Fibroblast of skin of right biceps (primary cell): ENCODE results near the gene MED13L.
A peak's percentile ranks its signal among the peaks of the same experiment; 100 is the strongest.

ENCODE experiments used
- DNase-seq: peaks from one replicate; pipeline ENCODE4 v3.0.0-alpha.2; 2013

Gene MED13L

DNA sequence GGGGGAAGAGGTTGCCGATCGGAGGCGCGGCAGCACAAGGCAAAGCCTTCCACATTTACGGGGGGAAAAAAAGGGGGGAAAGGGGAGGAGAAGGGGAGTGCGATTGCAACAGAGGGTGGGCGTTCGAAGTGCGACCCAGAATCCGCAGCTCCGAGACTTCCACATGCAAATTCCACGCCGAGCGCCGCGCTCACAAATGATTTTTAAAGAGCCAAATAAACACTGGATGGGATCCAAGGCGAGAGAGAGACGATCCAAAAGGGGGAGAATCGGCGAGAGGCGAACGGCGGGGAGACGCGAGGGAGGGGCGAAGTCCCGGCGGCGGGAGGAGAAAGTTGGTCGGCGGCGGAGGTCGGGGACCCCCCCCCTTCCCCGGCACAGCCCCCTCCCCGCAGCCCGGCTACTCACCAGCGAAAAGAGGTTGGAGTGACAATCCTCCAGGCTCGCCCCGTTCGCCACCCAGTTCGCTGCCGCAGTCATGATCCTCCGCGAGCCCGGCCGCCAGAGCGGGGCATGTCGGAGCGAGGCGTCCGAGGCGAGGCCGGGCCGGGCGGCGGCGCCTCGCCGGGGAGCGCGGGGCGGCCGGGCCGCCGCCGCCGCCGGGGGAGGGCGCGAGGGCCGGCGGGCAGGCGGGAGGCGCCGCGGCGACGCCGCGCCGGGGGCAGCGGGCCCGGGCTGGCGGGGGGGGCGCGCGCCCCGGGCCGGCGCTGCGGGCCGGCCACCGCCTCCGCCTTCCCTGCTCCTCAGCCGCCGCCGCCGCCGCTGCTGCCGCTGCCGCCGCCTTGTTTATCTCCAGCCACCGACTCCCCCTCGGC is 634 bp downstream of the MED13L start:
- peak; percentile 79 for DNase-seq

- DNase-seq: no peak
Observed at GRCh38 chr12:116274551-116275375, 2.7 kb downstream of the MED13L start.

GRCh38 chr12:116273813-116274550 is 3.5 kb downstream of the MED13L start:
- no peak for DNase-seq

GRCh38 chr12:116267948-116268347 is 9.5 kb downstream of the MED13L start:
- DNase-seq: no peak

DNA sequence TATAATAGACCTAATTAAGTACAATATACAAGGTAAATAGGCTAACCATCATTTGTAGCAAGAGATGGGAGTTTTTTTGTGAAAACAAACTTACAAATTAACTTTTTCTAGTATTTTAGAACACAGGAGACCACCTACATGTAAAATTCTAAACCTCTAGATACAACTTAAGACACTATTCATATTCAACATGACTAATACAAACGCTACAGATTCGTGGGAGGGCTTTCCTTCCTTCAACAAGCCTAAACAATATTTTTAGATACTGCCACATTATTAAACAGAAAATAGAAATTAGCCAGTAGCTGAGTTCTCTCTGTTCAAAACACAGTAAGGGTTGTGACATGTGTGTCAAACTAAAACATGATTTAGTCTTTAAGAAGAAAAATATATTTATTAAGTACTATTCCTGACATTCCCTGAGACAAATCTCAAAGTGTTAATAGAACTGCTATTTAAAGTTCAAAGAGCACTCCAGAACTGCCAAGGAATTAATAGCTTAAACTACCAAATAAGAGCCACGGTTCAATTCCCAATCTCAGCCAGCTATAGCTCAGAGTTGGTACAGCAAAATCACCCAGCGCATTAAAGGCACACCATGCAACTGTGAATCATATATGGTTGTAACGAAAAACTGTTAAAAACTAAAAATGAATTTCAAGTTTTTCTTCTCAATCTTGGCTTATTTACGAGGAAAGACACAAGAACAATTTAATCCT is 10.7 kb downstream of the MED13L start:
- DNase-seq: peak; percentile 38

- peak; percentile 53 for DNase-seq
Observed at GRCh38 chr12:116266168-116266601, 11.3 kb downstream of the MED13L start.

DNA sequence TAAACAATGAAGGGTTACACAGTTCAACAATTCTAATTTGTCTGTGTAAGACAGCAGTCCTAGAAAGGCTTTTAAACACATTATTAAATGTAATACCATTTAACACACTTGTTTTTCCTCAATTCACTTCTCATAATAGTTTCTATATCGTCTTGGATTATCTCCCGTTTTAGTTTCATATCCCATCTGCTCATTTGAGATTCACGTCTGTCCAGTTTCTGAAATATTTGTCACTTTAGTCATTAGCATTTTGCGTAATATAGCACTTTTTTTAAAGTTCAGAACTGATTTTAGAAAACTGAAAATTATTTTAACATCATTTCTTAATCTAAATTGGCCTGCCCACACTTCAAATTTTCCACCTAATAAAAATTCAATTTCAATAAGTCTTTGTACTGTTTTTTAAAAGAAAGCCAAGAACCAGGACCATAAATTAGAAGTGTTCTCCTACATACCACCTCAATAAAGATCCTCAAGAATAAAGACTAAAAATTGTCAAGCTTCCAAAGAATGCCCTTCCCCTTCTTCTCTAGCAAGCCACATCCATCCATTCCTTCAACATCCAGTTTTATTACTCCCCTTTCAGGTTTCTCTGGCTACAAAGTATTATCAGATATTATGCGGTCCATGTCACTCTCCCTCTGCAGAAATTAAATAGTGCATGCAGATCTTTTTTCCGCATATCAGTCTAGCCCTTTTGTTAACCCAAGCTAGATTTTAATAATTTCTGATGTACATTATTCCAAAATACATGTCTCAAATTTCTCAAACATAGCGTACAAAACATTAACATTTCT is 11.9 kb downstream of the MED13L start:
- no peak for DNase-seq

DNA sequence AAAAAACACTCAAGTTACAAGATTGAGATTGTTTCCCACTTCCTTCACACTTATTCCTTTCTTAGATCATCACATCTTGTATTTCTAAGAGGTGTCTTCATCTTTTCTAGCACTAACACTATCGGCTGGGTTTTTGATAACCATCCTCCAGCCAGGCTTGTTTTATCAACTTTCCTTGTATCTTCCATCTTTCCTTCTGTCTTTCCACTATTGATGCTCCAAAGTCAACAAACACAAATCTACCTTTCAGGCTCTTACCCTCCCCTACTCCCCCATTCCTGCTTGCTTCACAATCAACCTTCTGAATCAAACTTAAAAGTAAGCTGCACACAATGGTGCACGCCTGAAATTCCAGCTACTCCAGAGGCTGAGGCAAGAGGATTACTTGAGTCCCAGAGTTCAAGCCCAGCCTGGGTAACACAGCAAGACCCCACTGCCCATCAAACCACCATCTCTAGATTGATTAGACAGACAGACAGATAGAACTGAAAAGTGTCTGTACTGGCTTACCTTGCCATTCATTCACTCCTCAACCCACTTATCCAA is 12.9 kb downstream of the MED13L start:
- DNase-seq: no peak

- DNase-seq: no peak
Observed at GRCh38 chr12:116263844-116264243, 13.6 kb downstream of the MED13L start.

- no peak for DNase-seq
Observed at GRCh38 chr12:116263431-116263830, 14.1 kb downstream of the MED13L start.

- DNase-seq: no peak
Observed at GRCh38 chr12:116262741-116263140, 14.8 kb downstream of the MED13L start.

- no peak for DNase-seq
Observed at GRCh38 chr12:116261525-116262100, 15.9 kb downstream of the MED13L start.

GRCh38 chr12:116259800-116260577 is 17.5 kb downstream of the MED13L start:
- DNase-seq: no peak

DNA sequence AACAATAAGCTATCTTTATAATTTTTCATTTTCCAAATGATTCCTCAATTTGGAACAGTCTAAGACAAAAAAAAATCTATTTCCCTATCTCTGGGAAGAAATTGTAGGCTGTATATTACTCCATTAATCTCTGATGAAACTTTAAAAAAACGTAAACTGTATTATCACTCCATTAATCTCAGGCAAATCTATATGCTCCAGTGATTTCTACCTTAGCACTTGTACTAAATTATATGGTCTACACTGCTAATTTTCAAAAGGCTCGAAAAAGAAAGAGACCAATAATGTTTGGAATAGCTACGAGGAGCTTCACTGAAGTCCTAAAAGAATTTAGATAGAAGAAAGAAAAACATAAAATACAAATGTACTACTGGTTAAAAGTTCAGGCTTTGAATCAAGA is 19.7 kb downstream of the MED13L start:
- no peak for DNase-seq

DNA sequence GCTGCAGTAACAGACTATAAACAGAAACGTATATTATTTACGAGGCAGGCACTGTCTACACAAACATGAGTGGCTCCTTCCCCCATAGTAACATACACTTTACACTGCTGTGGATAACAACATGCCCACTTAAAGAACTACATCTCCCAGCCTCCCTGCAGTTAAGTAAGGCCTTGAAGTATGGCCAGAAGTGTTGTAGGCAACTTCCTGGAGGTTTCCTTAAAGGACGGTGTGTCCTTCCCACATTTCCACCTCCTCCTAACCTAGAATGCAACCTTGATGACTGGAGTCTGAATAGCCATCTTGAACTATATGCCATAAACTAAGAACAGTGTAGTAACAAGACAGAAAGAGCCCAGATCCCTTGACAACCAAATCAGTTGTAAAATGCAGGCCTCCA is 20.3 kb downstream of the MED13L start:
- DNase-seq: no peak

GRCh38 chr12:116249938-116250337 is 27.6 kb downstream of the MED13L start:
- DNase-seq: no peak

DNA sequence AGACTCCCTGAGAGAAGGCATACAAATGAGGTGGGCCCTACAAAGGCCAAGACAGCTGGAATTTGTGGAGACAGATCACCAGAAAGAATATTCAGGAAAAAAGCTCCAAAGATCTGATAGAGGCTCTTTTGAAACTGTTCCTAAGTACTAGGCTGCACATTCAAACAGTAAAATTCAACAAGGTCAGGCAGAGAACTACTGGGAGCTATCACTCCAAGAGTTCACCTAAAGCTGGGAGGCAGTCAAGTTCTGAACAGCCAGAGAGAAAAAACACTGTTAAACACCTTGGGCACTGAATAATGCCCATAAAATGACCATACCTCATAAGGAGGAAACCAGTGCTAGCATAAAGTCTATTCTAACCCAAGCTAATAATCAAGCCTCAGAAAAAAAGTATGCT is 28.6 kb downstream of the MED13L start:
- DNase-seq: no peak

GRCh38 chr12:116248433-116248832 is 29.1 kb downstream of the MED13L start:
- no peak for DNase-seq

DNA sequence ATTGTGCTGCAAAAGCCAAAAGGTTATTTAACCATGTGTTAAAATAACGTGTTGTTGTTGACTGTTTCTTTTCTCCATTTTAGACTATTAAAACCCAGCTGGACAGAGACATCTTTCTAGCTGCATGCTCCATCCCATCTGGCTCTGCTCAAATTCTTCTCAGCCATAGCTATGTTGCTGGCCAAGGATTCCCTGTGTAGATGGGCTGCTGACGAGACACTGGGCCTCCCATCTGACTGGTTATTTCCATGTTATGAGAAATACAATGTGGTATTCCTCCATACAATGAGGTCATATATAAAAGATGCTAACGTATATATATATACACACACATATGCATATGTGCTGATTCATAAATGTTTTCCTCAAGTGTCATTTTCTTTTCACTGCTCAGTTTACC is 30.1 kb downstream of the MED13L start:
- peak; percentile 84 for DNase-seq

GRCh38 chr12:116246490-116247179 is 30.9 kb downstream of the MED13L start:
- DNase-seq: no peak
